Mucosa of gallbladder (tissue), 1 donor: Measurements from ENCODE around the gene KCNE3. TPM values are rescaled to one million over a fixed set of nuclear protein-coding genes. Genes with fewer than 3 reads are reported as not detected.
A peak's percentile ranks its signal among the peaks of the same experiment; 100 is the strongest.
"Not testable (repeated sequence)": the region's sequence is repeated elsewhere in the genome, so short reads cannot be mapped to it uniquely, and the experiment has no call there.

Experiments used
- DNase-seq: peaks from one replicate; pipeline ENCODE4 v3.0.0-alpha.2; 2020; ENCODE audit warnings: low spot score
- total RNA-seq: library from RNA; stranded (reverse); gene quantifications from one replicate; pipeline ENCODE4 v1.2.1, GENCODE V29; 2021
- donor health status: DM: no; HTN: no; CAD: no.

Gene KCNE3
- total RNA-seq, 1 donor from 2014 or later, result 71.8 TPM

GRCh38 chr11:74443071-74443864, 24.1 kb downstream of the KCNE3 start:
- peak; percentile 53 for DNase-seq

GRCh38 chr11:74442636-74443035, 24.7 kb downstream of the KCNE3 start:
- no peak for DNase-seq

- no peak for DNase-seq
Observed at GRCh38 chr11:74438681-74439080, 28.7 kb downstream of the KCNE3 start.

DNA sequence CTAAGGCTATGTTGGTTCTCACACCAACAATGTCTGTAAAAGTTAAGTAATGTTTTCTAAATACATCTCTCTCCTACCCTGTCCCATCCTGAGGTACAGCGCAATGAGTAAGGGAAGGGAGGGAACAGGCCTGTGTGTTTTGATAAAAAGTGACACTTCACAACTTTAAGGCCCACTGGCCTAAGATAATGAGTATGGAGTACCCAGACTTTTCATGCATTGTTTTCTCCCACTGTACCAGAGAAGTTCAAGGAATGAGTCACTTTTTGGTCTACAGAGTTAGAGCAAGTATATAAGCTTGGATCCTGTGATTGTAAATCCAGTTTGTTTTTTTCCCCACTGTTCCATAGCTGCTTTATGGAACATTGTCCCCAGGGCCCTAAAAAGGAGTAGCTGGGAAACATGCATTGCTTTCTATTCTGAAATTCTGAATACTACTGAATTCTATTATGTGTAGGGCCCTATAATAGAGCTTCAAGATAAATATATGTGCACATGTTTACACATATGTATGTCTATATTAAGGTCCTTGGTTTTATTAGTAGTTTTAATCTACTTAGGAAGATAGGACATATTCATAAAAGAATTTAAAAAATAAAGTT, 29.8 kb downstream of the KCNE3 start:
- no peak for DNase-seq

- no peak for DNase-seq
Observed at GRCh38 chr11:74434528-74434927, 32.8 kb downstream of the KCNE3 start.

DNA sequence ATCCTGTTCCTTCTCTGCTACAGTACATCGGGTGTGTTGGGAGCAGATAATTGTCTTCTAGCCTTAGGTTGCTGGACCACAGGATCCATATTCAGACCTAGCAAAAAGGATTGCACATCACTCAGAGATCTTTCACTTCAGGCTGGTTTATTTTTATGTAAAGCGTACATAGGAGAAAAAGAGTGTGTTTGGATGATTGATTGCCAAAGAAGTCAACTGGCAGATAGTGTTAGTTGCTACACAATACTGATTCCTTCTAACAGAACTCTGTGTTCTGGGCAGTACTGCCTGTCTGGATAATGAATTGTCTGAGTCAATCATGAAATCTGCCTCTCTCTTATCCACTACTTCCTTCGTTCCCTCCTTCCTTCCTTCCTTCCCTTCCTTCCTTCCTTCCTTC, 38.1 kb downstream of the KCNE3 start:
- DNase-seq, result no peak

DNA sequence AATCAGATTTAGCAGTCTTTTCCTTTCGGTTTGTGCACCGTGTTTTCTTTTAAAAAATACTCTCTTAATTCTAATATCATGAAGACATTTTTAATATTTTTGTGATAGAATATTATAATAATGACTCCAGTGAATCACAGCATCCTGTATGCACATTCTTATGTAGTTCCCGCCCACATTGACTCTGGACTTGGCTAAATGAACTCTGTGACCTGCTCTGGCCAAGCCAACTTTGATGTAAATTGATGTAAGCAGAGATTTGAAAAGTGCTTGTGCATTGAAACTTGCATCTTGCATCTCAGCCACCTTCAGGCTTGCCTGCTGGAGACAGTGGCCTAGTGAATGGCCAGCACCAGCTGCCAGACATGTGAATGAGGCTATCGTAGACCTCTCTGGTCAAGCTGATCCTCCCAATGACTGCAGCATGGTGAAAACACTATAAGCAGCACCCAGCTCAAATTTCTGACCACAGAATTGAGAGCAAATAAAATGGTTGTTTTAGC, 39.9 kb downstream of the KCNE3 start:
- DNase-seq, result no peak

GRCh38 chr11:74425100-74425499, 42.2 kb downstream of the KCNE3 start:
- no peak for DNase-seq

DNA sequence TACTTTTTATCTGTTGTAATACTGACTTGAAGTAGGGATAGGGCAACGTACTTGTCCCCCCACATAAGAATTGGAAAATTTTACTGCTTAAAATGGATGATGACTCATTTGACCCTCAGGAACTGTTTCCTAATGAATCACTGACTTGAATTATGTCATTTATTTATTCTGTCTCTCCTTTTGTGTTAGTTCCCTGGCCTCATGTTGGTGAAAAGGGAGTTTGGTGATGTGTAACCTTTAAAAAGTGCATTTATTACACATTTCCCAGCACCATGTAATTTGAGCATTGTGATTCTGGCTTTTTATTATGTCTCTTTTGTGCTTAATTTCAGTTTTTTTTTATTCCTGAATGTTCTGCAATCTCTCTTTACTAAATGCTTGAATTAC, 48.8 kb downstream of the KCNE3 start:
- no peak for DNase-seq

GRCh38 chr11:74417860-74418508, 49.4 kb downstream of the KCNE3 start:
- DNase-seq, result no peak

DNA sequence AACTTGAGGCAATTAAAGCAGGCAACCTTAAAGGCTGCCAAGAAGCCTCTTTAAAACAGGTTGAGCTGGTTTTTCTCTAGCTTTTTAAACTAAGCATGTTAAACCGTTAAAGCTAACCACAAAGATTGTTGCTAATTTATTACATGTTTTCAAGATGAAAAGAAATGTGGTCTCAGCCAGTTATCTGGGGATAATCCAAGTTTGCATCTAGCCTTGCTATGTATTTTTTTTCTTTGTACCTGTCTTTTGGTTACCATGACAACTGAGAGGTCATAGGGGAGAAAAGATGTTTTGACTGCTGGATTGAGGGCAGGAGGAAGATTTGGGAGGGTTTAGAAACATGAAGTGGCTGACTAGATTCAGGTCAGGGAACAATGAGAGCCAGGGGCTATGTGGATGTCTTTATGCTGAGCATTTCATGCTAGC, 50.0 kb downstream of the KCNE3 start:
- DNase-seq, result no peak

- DNase-seq, result not testable (repeated sequence)
Observed at GRCh38 chr11:74416974-74417373, 50.4 kb downstream of the KCNE3 start.

DNA sequence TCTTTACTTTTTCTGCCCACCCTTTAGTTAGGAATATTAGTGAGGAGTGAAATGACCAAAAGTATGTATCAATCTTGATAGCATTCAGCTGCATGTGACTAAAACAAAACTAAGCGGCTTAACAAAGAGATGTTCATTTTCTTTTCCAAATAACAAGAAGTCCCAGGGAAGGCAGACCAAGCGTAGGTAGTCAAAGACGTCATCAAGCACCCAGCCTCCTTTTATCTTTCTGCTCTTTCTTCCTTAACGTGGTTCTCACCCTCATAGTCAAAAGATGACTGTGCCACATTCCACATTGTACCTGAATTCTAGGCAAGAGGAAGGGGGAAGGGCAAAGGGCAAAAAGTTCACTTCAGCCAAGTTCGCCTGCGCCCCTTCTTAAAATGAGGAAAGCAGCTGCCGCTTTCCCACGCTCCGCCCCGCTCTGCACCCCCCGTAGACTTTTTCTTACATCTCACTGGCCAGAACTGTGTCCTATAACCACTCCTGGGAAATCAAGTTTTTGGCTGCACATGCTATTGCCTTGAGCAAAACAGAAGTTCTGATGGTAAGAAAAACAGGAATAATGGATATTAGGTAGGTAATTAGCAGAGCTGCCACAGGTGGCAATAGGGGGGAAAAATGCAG, 54.5 kb downstream of the KCNE3 start:
- no peak for DNase-seq

GRCh38 chr11:74412321-74412720, 55.0 kb downstream of the KCNE3 start:
- no peak for DNase-seq

GRCh38 chr11:74409633-74410032, 57.7 kb downstream of the KCNE3 start:
- no peak for DNase-seq

Other genes starting within 250 kb of the KCNE3 start
- gene P4HA3, start 155.9 kb downstream of the KCNE3 start, total RNA-seq, result 1.0 TPM
- gene PGM2L1, start 69.1 kb downstream of the KCNE3 start, total RNA-seq, result 14.0 TPM
- gene LIPT2, start 26.2 kb upstream of the KCNE3 start, total RNA-seq, result 8.0 TPM
- gene POLD3, start 125.0 kb upstream of the KCNE3 start, total RNA-seq, result 17.2 TPM